HepG2 (cell line): Measurements from ENCODE around the gene CBX2. TPM values are rescaled to one million over a fixed set of nuclear protein-coding genes. Genes with fewer than 3 reads are reported as not detected.

ENCODE experiments used
- ATF2 ChIP-seq: sonication (generic); formaldehyde crosslinking; IDR thresholded peaks from 2 replicates; pipeline ENCODE4 v1.4.0; 2020; ENCODE audit warnings: missing genetic modification reagents
- CC2D1A ChIP-seq: sonication (generic); formaldehyde crosslinking; IDR thresholded peaks from 2 replicates; pipeline ENCODE4 v1.8.1; 2023; ENCODE audit warnings: mild to moderate bottlenecking, missing genetic modification reagents
- ETV6 ChIP-seq: sonication (generic); formaldehyde crosslinking; conservative IDR thresholded peaks from 2 replicates; pipeline ENCODE4 v1.4.0; 2020; ENCODE audit warnings: missing genetic modification reagents
- HOMEZ ChIP-seq: IDR thresholded peaks from 2 replicates; pipeline ENCODE4 v1.6.1; 2016; ENCODE audit warnings: low read depth
- MXD3 ChIP-seq: IDR thresholded peaks from 2 replicates; pipeline ENCODE4 v1.6.1; 2016; ENCODE audit warnings: mild to moderate bottlenecking, missing biosample characterization, missing genetic modification reagents
- NAIF1 ChIP-seq: sonication (generic); formaldehyde crosslinking; IDR thresholded peaks from 2 replicates; pipeline ENCODE4 v1.5.0; 2020; ENCODE audit warnings: mild to moderate bottlenecking, missing genetic modification reagents, borderline replicate concordance
- NCOR1 ChIP-seq: fragments of 200-600 bp; sonication (generic); IDR thresholded peaks from 2 replicates; pipeline ENCODE4 v1.7.0; 2017; ENCODE audit warnings: antibody characterized with exemption, low read length, borderline replicate concordance
- NFATC3 ChIP-seq: sonication (generic); formaldehyde crosslinking; IDR thresholded peaks from 2 replicates; pipeline ENCODE4 v1.5.1; 2020; ENCODE audit warnings: mild to moderate bottlenecking, missing genetic modification reagents
- POLR2G ChIP-seq: fragments of 200-400 bp; formaldehyde crosslinking; IDR thresholded peaks from 2 replicates; pipeline ENCODE4 v1.6.1; 2018; ENCODE audit warnings: mild to moderate bottlenecking, low read depth, low read length, moderate library complexity
- PRDM15 ChIP-seq: sonication (generic); formaldehyde crosslinking; IDR thresholded peaks from 2 replicates; pipeline ENCODE4 v1.4.0; 2020; ENCODE audit warnings: missing genetic modification reagents
- SMAD9 ChIP-seq: sonication (generic); formaldehyde crosslinking; IDR thresholded peaks from 2 replicates; pipeline ENCODE4 v1.5.1; 2020; ENCODE audit warnings: mild to moderate bottlenecking, missing genetic modification reagents
- TBX3 ChIP-seq: fragments of 450-650 bp; IDR thresholded peaks from 2 replicates; pipeline ENCODE4 v1.6.1; 2017; ENCODE audit warnings: antibody characterized with exemption, mild to moderate bottlenecking, inconsistent platforms, borderline replicate concordance
- ZMAT5 ChIP-seq: sonication (generic); formaldehyde crosslinking; IDR thresholded peaks from 2 replicates; pipeline ENCODE4 v1.5.0; 2020; ENCODE audit warnings: mild to moderate bottlenecking, low read depth, missing genetic modification reagents, borderline replicate concordance
- ZNF101 ChIP-seq: sonication (generic); formaldehyde crosslinking; IDR thresholded peaks from 2 replicates; pipeline ENCODE4 v1.4.0; 2020; ENCODE audit warnings: mild to moderate bottlenecking, low read depth, missing genetic modification reagents, borderline replicate concordance
- ZNF256 ChIP-seq: sonication (generic); formaldehyde crosslinking; conservative IDR thresholded peaks from 2 replicates; pipeline ENCODE4 v1.4.0; 2020; ENCODE audit warnings: missing genetic modification reagents
- ZNF552 ChIP-seq: sonication (generic); formaldehyde crosslinking; IDR thresholded peaks from 2 replicates; pipeline ENCODE4 v1.9.0; 2022; ENCODE audit warnings: missing genetic modification reagents, mild to moderate bottlenecking, borderline replicate concordance
- ZNF589 ChIP-seq: sonication (generic); formaldehyde crosslinking; conservative IDR thresholded peaks from 2 replicates; pipeline ENCODE4 v1.8.0; 2022; ENCODE audit warnings: mild to moderate bottlenecking, moderate library complexity, missing genetic modification reagents
- ZNF772 ChIP-seq: sonication (generic); formaldehyde crosslinking; IDR thresholded peaks from 2 replicates; pipeline ENCODE4 v1.5.0; 2020; ENCODE audit warnings: mild to moderate bottlenecking, missing genetic modification reagents
- polyA plus RNA-seq, 8 experiments: library from polyadenylated mRNA; depleted of rRNA in 3 of 8; stranded (reverse) in 7 of 8; unstranded in 1 of 8; fragments of >200 nt; fragmentation: Illumina TruSeq in 4 of 8; extraction: Trizol in 4 of 8; gene quantifications; 2 replicates each; pipeline versions ENCODE4 v1.2.1 to v1.2.3, GENCODE V29; 2011 to 2016; ENCODE audit warnings: low read depth in 4 of 8, missing spikeins in 1 of 8, mixed read lengths in 1 of 8; ENCODE audit not compliant: insufficient read depth in 1 of 8
- total RNA-seq, 5 experiments: library from RNA; depleted of rRNA; stranded (reverse); fragments of >200 nt; fragmentation: Illumina TruSeq; extraction: Trizol; gene quantifications; 2 replicates each; pipeline ENCODE4 v1.2.3, GENCODE V29; 2016; ENCODE audit warnings: low read depth in 1 of 5

The CBX2 gene
- total and polyA plus RNA-seq, 2 of the 13 experiments (the other 11 are each of a cell fraction or from before 2014, with no cell fraction given), result 14.5 to 31.1 TPM

- no peak for TF ChIP-seq ZMAT5 (CRISPR knock-in tag)
- TF ChIP-seq MXD3 (CRISPR knock-in tag), result no peak
- no peak for TF ChIP-seq ZNF589 (CRISPR knock-in tag)
- TF ChIP-seq POLR2G, result no peak
- no peak for TF ChIP-seq NFATC3 (CRISPR knock-in tag)
- TF ChIP-seq SMAD9 (CRISPR knock-in tag), result no peak
- TF ChIP-seq ZNF772 (CRISPR knock-in tag), result no peak
- no peak for TF ChIP-seq TBX3
- no peak for TF ChIP-seq HOMEZ (CRISPR knock-in tag)
- TF ChIP-seq NAIF1 (CRISPR knock-in tag), result no peak
- TF ChIP-seq PRDM15 (CRISPR knock-in tag), result no peak
- no peak for TF ChIP-seq ZNF552
- no peak for TF ChIP-seq ETV6 (CRISPR knock-in tag)
- no peak for TF ChIP-seq ATF2 (CRISPR knock-in tag)
- TF ChIP-seq CC2D1A (CRISPR knock-in tag), result no peak
- TF ChIP-seq NCOR1, result no peak
- TF ChIP-seq ZNF256 (CRISPR knock-in tag), result no peak
- no peak for TF ChIP-seq ZNF101 (CRISPR knock-in tag)
Measured at GRCh38 chr17:79800325-79801155, 22.6 kb downstream of the CBX2 start (continued).
